Thyroid gland (tissue), 4 donors: Measurements from ENCODE around the gene AQR.

Source experiments
- CTCF ChIP-seq, 6 experiments: fragments of 200-600 bp in 3 of 6; fragments of 450-650 bp in 3 of 6; sonication (generic) in 3 of 6; IDR thresholded peaks; one replicate each; pipeline ENCODE4 v1.5.1; 2016 to 2019; ENCODE audit warnings: antibody characterized with exemption in 6 of 6, mild to moderate bottlenecking in 2 of 6, inconsistent platforms in 1 of 6, moderate library complexity in 1 of 6
- POLR2A ChIP-seq, 2 donors: fragments of 450-650 bp; IDR thresholded peaks; one replicate each; pipeline ENCODE4 v1.6.1; 2017; ENCODE audit warnings: antibody characterized with exemption in 2 of 2, mild to moderate bottlenecking in 2 of 2, moderate library complexity in 1 of 2

- no peak for TF ChIP-seq CTCF (IDR thresholded peaks at IDR 0.05)
- TF ChIP-seq POLR2A (IDR thresholded peaks at IDR 0.05) = no peak
These were observed 113.6 kb downstream of the AQR start for GRCh38 chr15:34855893-34856292.
